Stomach (tissue), 19 donors: ENCODE results near the gene EMC1. TPM values are rescaled to one million over a fixed set of nuclear protein-coding genes. Genes with fewer than 3 reads are reported as not detected.
A peak's percentile ranks its signal among the peaks of the same experiment; 100 is the strongest.

Experiments used
- DNase-seq, 2 donors: peaks; one replicate each; pipeline versions ENCODE4 v3.0.0 to v3.0.0-alpha.2; 2013 to 2019
- H3K27ac ChIP-seq, 5 donors: fragments of 200-600 bp in 4 of 5; sonication (generic) in 4 of 5; one replicate each; pipeline ENCODE4 v1.5.1; 2013 to 2019; ENCODE audit warnings: mild to moderate bottlenecking in 1 of 5, moderate library complexity in 1 of 5
- H3K27me3 ChIP-seq, 3 donors: fragments of 200-600 bp; sonication (generic); one replicate each; pipeline ENCODE4 v1.5.1; 2017 to 2019; ENCODE audit warnings: mixed run types in 1 of 3
- H3K36me3 ChIP-seq, 4 donors: fragments of 200-600 bp; sonication (generic); 1 replicate in 3 of 4; 2 replicates in 1 of 4; pipeline ENCODE4 v1.5.1; 2016 to 2019
- H3K4me1 ChIP-seq, 4 donors: fragments of 200-600 bp; sonication (generic); one replicate each; pipeline ENCODE4 v1.5.1; 2016 to 2019
- H3K4me3 ChIP-seq, 4 donors: fragments of 200-600 bp; sonication (generic) in 3 of 4; one replicate each; pipeline ENCODE4 v1.5.1; 2016 to 2019; ENCODE audit warnings: mild to moderate bottlenecking in 1 of 4
- H3K9me3 ChIP-seq, 4 donors: fragments of 200-600 bp; sonication (generic); one replicate each; pipeline ENCODE4 v1.5.1; 2016 to 2019
- EP300 ChIP-seq: sonication (generic); formaldehyde crosslinking; IDR thresholded peaks from one replicate; pipeline ENCODE4 v1.6.1; 2017; ENCODE audit warnings: antibody characterized with exemption
- POLR2A ChIP-seq, 4 donors: fragments of 450-650 bp; IDR thresholded peaks; one replicate each; pipeline ENCODE4 v1.6.1; 2016; ENCODE audit warnings: antibody characterized with exemption in 4 of 4, control low read depth in 2 of 4, mild to moderate bottlenecking in 1 of 4, moderate library complexity in 1 of 4
- POLR2AphosphoS5 ChIP-seq, 3 donors: sonication (generic); formaldehyde crosslinking; IDR thresholded peaks; one replicate each; pipeline ENCODE4 v1.6.1; 2016; ENCODE audit warnings: antibody characterized with exemption in 3 of 3
- WGBS, 5 donors: extraction: QIAGEN DNeasy Blood & Tissue Kit in 3 of 5; methylation state at CpG; one replicate each; pipeline versions ENCODE4 v1.1.5 to v1.1.7; 2013 to 2018; 5-methylcytosine and 5-hydroxymethylcytosine counted together
- intact Hi-C: fragments of 100-400 bp; cut with DNase I; formaldehyde crosslinking; loops from one replicate; pipeline ENCODE4 v1.15.1; 2023; ENCODE audit warnings: low total_unique reads
- long read RNA-seq, 10 donors: transcript quantifications; one replicate each; lab custom pipeline, GENCODE V29; 2026
- polyA plus RNA-seq, 3 donors: library from polyadenylated mRNA; stranded (reverse); fragments of 200-250 nt; gene quantifications; one replicate each; pipeline ENCODE4 v1.2.3, GENCODE V29; 2013
- total RNA-seq, 5 donors: library from RNA; depleted of rRNA; stranded (reverse); fragments of >200 nt; gene quantifications; one replicate each; pipeline versions ENCODE4 v1.1.0 to v1.2.3, GENCODE V29; 2014 to 2016
- TF ChIP-seq, protein P1 (sequence below), 7 experiments: fragments of 450-650 bp in 4 of 7; fragments of 200-600 bp in 3 of 7; sonication (generic) in 3 of 7; IDR thresholded peaks; one replicate each; pipeline ENCODE4 v1.5.1; 2016 to 2019; ENCODE audit warnings: antibody characterized with exemption in 7 of 7, control low read depth in 2 of 7, mild to moderate bottlenecking in 1 of 7
- donor health status: healthy with polysubstance abuse.
- donor health status: Bipolar disorder and iron deficiency.
- donor health status: healthy.

EMC1 gene
- total RNA-seq (10 to 100 TPM; 27.7 to 94.1 (median 53.5) TPM), polyA plus RNA-seq (1 to 10 TPM; 4.5 to 6.7 (median 6.6) TPM)
- long read RNA-seq, donor 1 = 0 reads
- long read RNA-seq, donor 2, full-length matches to known transcripts = 4 of 4 reads
- long read RNA-seq, donor 2, partial matches to known transcripts = 0 of 4 reads
- long read RNA-seq, donor 2, other reads (novel, unspliced or antisense) = 0 of 4 reads
- long read RNA-seq, donor 3, full-length matches to known transcripts = 2 of 2 reads
- long read RNA-seq, donor 3, partial matches to known transcripts = 0 of 2 reads
- long read RNA-seq, donor 3, other reads (novel, unspliced or antisense) = 0 of 2 reads
- long read RNA-seq, donor 4 = 0 reads
- long read RNA-seq, donor 5, partial matches to known transcripts = 0 of 2 reads
- long read RNA-seq, donor 5, other reads (novel, unspliced or antisense) = 0 of 2 reads
- long read RNA-seq, donor 6 = 0 reads
- long read RNA-seq, donor 7, full-length matches to known transcripts = 2 of 2 reads
- long read RNA-seq, donor 7, partial matches to known transcripts = 0 of 2 reads
- long read RNA-seq, donor 7, other reads (novel, unspliced or antisense) = 0 of 2 reads
- long read RNA-seq, donor 8 = 0 reads
- long read RNA-seq, donor 9, partial matches to known transcripts = 0 of 3 reads
- long read RNA-seq, donor 9, other reads (novel, unspliced or antisense) = 0 of 3 reads
- long read RNA-seq, donor 10 = 0 reads

DNA sequence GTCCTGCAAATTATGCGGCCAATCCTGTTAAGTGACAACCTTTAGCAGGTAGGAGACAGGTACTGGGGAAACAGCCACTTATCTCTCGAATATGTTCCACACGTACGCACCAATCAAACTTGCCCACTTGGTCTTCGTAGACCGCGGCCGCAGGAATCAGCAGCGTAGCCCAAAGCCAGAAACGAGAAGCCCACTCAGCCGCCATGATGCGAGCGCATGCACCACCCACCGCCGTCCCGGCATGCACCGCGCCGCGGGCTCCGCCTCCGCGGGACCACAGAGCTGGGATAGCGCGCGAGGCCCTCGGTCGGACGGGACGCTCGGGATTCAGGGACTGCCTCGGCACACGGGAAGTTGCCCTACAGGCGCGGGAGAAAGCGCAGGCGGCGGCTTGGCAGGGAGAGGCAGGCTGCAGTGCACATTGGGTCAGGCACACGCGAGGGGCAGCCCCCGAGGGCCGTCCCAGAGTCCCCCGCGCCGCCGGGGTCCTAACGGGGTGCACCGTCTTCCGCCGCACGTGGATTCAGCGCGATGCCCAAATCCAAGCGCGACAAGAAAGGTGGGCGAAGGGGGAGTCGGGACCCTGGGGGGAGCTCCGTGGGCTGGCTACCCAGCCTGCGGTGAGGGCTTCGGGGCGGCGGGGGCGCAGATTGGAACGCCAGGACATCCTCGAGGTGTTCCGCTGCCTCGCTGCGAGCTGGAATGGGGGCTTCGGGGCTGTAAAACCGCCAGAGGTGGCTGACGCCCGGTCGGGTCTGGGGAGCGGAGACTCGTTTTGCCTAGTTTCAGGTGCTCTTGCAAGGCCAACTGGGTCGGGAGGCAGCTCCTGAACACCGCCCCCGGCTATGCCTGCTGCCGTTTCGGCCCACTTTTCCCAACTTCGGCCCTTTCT lies at the start of gene EMC1, which contains the start of gene MRTO4:
Gene EMC1 (minus strand): TSS at position 220 of the 892 bp plus-strand sequence. CDS start 15 bp downstream, at position 205.
Gene MRTO4 (plus strand): TSS at position 501 of the 892 bp plus-strand sequence. CDS start 31 bp downstream, at position 532.
- TF ChIP-seq POLR2AphosphoS5 (IDR thresholded peaks at IDR 0.05) = peak; percentile 38 to 94 (median 81)
- TF ChIP-seq EP300 = no peak
- TF ChIP-seq, protein P1, sequence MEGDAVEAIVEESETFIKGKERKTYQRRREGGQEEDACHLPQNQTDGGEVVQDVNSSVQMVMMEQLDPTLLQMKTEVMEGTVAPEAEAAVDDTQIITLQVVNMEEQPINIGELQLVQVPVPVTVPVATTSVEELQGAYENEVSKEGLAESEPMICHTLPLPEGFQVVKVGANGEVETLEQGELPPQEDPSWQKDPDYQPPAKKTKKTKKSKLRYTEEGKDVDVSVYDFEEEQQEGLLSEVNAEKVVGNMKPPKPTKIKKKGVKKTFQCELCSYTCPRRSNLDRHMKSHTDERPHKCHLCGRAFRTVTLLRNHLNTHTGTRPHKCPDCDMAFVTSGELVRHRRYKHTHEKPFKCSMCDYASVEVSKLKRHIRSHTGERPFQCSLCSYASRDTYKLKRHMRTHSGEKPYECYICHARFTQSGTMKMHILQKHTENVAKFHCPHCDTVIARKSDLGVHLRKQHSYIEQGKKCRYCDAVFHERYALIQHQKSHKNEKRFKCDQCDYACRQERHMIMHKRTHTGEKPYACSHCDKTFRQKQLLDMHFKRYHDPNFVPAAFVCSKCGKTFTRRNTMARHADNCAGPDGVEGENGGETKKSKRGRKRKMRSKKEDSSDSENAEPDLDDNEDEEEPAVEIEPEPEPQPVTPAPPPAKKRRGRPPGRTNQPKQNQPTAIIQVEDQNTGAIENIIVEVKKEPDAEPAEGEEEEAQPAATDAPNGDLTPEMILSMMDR (IDR thresholded peaks at IDR 0.05) = peak in 1 of 7 experiments; percentile 24
- H3K4me1 ChIP-seq = peaks cover 25 to 55% (median 41%) of the 10 kb centered on the region in 4 donors
- H3K36me3 ChIP-seq = peaks cover 3 to 28% (median 19%) of the 10 kb centered on the region in 4 donors
- 0 to 1% (median 0%) methylated on average over 48 to 81 of the region's 81 CpGs for WGBS, 5 donors
- intact Hi-C loops = no loop called here
- peak; percentile 85 to 96 for DNase-seq
- H3K4me3 ChIP-seq = peak within 1 kb of the TSS; percentile 73 to 99 (median 88)
- H3K27ac ChIP-seq = peak within 1 kb of the TSS; percentile 86 to 98 (median 96)
- H3K27me3 ChIP-seq = no peaks in the 10 kb centered on the region
- H3K9me3 ChIP-seq = no peaks in the 10 kb centered on the region

DNA sequence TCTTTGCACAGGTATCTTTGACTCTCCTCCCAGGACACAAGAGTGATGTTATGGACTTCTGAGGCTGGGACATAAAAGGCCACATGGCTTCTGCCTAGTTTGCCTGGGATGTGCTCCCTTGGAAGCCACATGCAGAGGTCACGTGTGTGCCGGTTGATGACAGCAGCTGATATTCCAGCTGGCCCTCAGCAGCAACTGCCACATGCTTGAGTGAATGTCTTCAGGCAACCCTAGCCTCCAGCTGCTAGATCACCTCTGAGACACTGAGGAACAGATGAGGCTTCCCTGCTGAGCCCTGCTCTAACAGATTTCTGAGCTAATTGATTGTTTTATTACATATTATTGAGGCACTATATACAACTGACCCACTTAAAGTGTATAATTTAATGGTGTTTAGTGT lies 48.9 kb upstream of the EMC1 start:
- intact Hi-C loops = no loop called here
- no peaks in the 10 kb centered on the region for H3K4me1 ChIP-seq
- no peaks in the 10 kb centered on the region for H3K27me3 ChIP-seq
- H3K36me3 ChIP-seq = peaks cover 16 to 43% (median 35%) of the 10 kb centered on the region in 4 donors
- peaks cover 0 to 7% (median 4%) of the 10 kb centered on the region in 4 donors for H3K9me3 ChIP-seq
- 77 to 95% (median 93%) methylated on average over 2 of the region's 2 CpGs for WGBS, 5 donors
- no peak for TF ChIP-seq POLR2AphosphoS5 (IDR thresholded peaks at IDR 0.05)
- no peak for DNase-seq
- H3K27ac ChIP-seq = no peak overlapping the region
- no peak overlapping the region for H3K4me3 ChIP-seq

DNA sequence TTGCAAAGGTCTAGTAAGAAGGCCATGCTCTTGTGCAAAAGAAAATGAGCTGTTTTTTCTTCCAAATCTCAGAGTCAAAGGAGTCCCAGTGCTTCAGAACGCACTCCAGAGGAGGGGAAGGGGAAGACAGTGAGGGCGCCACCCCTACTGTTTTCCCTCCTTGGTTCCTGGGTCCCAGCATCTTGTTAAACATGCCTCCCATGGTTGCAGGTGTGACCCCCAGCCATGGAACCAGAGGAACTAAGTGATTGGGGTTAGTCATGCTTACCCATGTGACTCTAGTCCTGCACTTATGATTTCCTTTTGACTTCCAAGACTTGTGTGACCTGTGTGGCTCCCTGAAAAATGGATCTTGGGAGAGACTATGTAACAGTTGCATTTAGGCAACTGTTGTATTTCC lies 43.3 kb upstream of the EMC1 start:
- no peak for DNase-seq
- TF ChIP-seq, protein P1 (IDR thresholded peaks at IDR 0.05) = no peak
- TF ChIP-seq POLR2A (IDR thresholded peaks at IDR 0.05) (no peak), EP300 (no peak), POLR2AphosphoS5 (IDR thresholded peaks at IDR 0.05) (no peak)
- H3K27ac ChIP-seq = no peak overlapping the region
- H3K36me3 ChIP-seq = peaks cover 0 to 20% (median 0%) of the 10 kb centered on the region in 4 donors
- intact Hi-C loops = no loop called here
- H3K4me3 ChIP-seq = no peak overlapping the region
- H3K27me3 ChIP-seq = no peaks in the 10 kb centered on the region
- WGBS, 5 donors = 81 to 100% (median 96%) methylated on average over 2 of the region's 2 CpGs
- H3K4me1 ChIP-seq = peaks cover 0 to 3% (median 0%) of the 10 kb centered on the region in 4 donors
- H3K9me3 ChIP-seq = peaks cover 0 to 25% (median 19%) of the 10 kb centered on the region in 4 donors

DNA sequence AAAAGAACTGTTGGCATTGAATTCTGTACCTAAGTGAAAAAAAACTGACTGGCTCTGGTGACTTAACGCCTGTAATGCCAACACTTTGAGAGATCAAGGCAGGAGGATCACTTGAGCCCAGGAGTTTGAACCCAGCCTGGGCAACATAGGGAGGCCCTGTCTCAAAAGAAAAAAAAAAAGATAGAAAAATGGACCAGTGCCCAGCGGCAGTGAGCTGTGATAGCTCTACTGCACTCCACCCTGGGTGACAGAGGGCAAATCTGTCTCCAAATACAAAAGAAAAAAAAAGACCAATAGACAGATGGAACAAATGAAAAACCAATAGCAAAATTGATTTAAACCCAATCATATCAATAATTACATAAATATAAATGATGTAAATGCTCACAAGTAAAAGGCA lies 37.9 kb upstream of the EMC1 start:
- Histone ChIP-seq H3K36me3 (peaks cover 7 to 24% (median 9%) of the 10 kb centered on the region in 4 donors), H3K27me3 (no peaks in the 10 kb centered on the region), H3K4me3 (peak overlapping the region; percentile 42 to 58 (median 52)), H3K4me1 (peaks cover 0 to 26% (median 15%) of the 10 kb centered on the region in 4 donors), H3K27ac (peak overlapping the region; percentile 76 to 91 (median 84)), H3K9me3 (peaks cover 0 to 10% (median 5%) of the 10 kb centered on the region in 4 donors)
- DNase-seq = peak in 1 of 2 donors; percentile 14
- 22 to 39% (median 28%) methylated on average over 2 of the region's 2 CpGs for WGBS, 5 donors
- TF ChIP-seq, protein P1 (IDR thresholded peaks at IDR 0.05) = no peak
- TF ChIP-seq POLR2A (IDR thresholded peaks at IDR 0.05) (no peak), EP300 (no peak), POLR2AphosphoS5 (IDR thresholded peaks at IDR 0.05) (no peak)
- intact Hi-C loops = no loop called here
